ENCODE results near the gene CREG2.

- TF ChIP-seq POLR2A (IDR thresholded peaks at IDR 0.05) (no peak), POLR2AphosphoS5 (IDR thresholded peaks at IDR 0.05) (no peak)
- TF ChIP-seq, protein P1, sequence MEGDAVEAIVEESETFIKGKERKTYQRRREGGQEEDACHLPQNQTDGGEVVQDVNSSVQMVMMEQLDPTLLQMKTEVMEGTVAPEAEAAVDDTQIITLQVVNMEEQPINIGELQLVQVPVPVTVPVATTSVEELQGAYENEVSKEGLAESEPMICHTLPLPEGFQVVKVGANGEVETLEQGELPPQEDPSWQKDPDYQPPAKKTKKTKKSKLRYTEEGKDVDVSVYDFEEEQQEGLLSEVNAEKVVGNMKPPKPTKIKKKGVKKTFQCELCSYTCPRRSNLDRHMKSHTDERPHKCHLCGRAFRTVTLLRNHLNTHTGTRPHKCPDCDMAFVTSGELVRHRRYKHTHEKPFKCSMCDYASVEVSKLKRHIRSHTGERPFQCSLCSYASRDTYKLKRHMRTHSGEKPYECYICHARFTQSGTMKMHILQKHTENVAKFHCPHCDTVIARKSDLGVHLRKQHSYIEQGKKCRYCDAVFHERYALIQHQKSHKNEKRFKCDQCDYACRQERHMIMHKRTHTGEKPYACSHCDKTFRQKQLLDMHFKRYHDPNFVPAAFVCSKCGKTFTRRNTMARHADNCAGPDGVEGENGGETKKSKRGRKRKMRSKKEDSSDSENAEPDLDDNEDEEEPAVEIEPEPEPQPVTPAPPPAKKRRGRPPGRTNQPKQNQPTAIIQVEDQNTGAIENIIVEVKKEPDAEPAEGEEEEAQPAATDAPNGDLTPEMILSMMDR (IDR thresholded peaks at IDR 0.05) = no peak
These were observed 4.9 kb downstream of the CREG2 start for GRCh38 chr2:101382442-101382841.

Measured in sigmoid colon (tissue), 4 donors.